Kidney epithelial cell (primary cell): ENCODE results near the gene PHACTR2. TPM values are rescaled to one million over a fixed set of nuclear protein-coding genes. Genes with fewer than 3 reads are reported as not detected.
"Not testable (repeated sequence)": the region's sequence is repeated elsewhere in the genome, so short reads cannot be mapped to it uniquely, and the experiment has no call there.

Experiments used
- DNase-seq: peaks from one replicate; pipeline ENCODE4 v3.0.0-alpha.2; 2010; ENCODE audit warnings: low read depth
- H3K27me3 ChIP-seq: 2 replicates; pipeline ENCODE4 v1.6.0; 2011; ENCODE audit warnings: low read length; ENCODE audit not compliant: control insufficient read depth, insufficient read depth
- H3K36me3 ChIP-seq: 2 replicates; pipeline ENCODE4 v1.5.1; 2011; ENCODE audit warnings: low read length; ENCODE audit not compliant: control insufficient read depth, insufficient read depth
- H3K4me3 ChIP-seq: 2 replicates; pipeline ENCODE4 v1.5.1; 2011; ENCODE audit warnings: low read depth, mild to moderate bottlenecking, control low read depth, low read length
- CTCF ChIP-seq: IDR thresholded peaks from 2 replicates; pipeline ENCODE4 v1.5.1; 2011; ENCODE audit warnings: mild to moderate bottlenecking, moderate library complexity, low read length, control low read depth, inconsistent platforms; ENCODE audit not compliant: insufficient read depth, poor library complexity, severe bottlenecking
- total RNA-seq: library from RNA; depleted of rRNA; stranded (reverse); fragments of >200 nt; gene quantifications from 2 replicates; pipeline ENCODE4 v1.2.3, GENCODE V29; 2015

PHACTR2 gene
- total RNA-seq, 1 donor from 2014 or later, result 19.6 TPM

- Histone ChIP-seq H3K36me3 (no peaks in the 10 kb centered on the region), H3K27me3 (no peaks in the 10 kb centered on the region), H3K4me3 (no peak overlapping the region)
- no peak for DNase-seq
- TF ChIP-seq CTCF, result no peak
Measured at GRCh38 chr6:143734641-143735063, 56.9 kb downstream of the PHACTR2 start.

GRCh38 chr6:143738072-143738690, 60.4 kb downstream of the PHACTR2 start:
- H3K4me3 ChIP-seq, H3K27me3 ChIP-seq, DNase-seq, H3K36me3 ChIP-seq: not testable (repeated sequence)

- TF ChIP-seq CTCF, result no peak
- H3K4me3 ChIP-seq, result no peak overlapping the region
- H3K27me3 ChIP-seq, result no peaks in the 10 kb centered on the region
- no peaks in the 10 kb centered on the region for H3K36me3 ChIP-seq
- no peak for DNase-seq
Measured at GRCh38 chr6:143739341-143739851, 61.6 kb downstream of the PHACTR2 start.

- no peak for TF ChIP-seq CTCF
Measured at GRCh38 chr6:143740213-143740612, 62.4 kb downstream of the PHACTR2 start.

GRCh38 chr6:143741480-143741879, 63.7 kb downstream of the PHACTR2 start:
- DNase-seq, result no peak
- no peak overlapping the region for H3K4me3 ChIP-seq

More at GRCh38 chr6:143740213-143740612, 62.4 kb downstream of the PHACTR2 start:
- Histone ChIP-seq H3K4me3 (no peak overlapping the region), H3K27me3 (no peaks in the 10 kb centered on the region), H3K36me3 (no peaks in the 10 kb centered on the region)
- no peak for DNase-seq

More at GRCh38 chr6:143741480-143741879, 63.7 kb downstream of the PHACTR2 start:
- Histone ChIP-seq H3K36me3 (no peaks in the 10 kb centered on the region), H3K27me3 (no peaks in the 10 kb centered on the region)
- no peak for TF ChIP-seq CTCF
